GM19438 (cell line): ENCODE results near the gene VPS16.

Source experiments
- ATAC-seq: cut with Tn5 transposase; IDR thresholded peaks from one replicate; pipeline ENCODE4 v1.9.1; 2021; ENCODE audit warnings: low read depth; ENCODE audit not compliant: unreplicated experiment

Gene VPS16

GRCh38 chr20:2867081-2867864, 26.7 kb downstream of the VPS16 start:
- no peak for ATAC-seq

- no peak for ATAC-seq
These were observed 28.8 kb downstream of the VPS16 start for GRCh38 chr20:2869381-2869780.

- ATAC-seq, result no peak
These were observed 30.5 kb downstream of the VPS16 start for GRCh38 chr20:2871111-2871465.

- ATAC-seq, result no peak
These were observed 31.3 kb downstream of the VPS16 start for GRCh38 chr20:2871661-2872458.

- ATAC-seq, result peak; percentile 41
These were observed 32.0 kb downstream of the VPS16 start for GRCh38 chr20:2872459-2873009.

DNA sequence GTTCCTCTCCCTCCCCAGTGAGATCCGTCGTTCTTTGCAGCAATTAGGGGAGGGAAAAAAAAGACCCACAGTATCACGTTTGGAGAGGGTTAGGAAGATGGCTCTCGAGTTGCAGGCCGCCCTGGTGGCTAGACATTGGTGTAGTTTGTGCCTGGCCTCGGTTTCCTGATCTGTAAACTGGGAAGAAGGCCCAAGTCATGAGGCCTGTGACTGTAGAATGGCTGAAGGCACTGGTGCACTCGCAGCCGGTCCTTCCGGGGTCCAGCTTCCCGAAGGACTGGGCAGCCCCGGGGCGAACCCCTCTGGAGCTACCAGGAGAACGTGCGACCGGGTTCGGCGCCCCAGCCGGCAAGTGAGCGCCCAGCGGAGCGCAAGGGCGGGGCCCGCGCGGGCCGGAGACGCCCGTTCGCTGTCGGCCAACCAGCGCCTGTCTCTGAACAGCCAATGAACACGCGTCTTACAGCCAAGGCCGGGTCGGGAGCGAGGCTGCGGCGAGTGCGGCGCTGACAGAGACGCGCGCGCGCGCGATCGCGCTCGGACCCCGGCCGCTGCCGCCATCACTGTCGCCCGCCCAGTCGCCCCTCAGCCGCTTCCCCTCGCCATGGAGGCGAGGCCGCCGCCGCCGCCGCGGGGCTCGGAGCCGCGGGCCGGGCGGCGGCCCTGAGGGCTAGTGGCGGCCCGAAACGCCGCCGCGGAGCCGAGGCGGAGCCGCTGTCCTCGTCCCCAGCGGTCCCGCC, 32.6 kb downstream of the VPS16 start, which contains the start of gene PTPRA:
Gene PTPRA, plus strand, starts transcription at position 472 of the 737 bp plus-strand sequence. CDS start 90,797 bp downstream, outside the sequence.
- ATAC-seq, result peak; percentile 82

GRCh38 chr20:2873747-2874041, 33.1 kb downstream of the VPS16 start:
- peak; percentile 45 for ATAC-seq

GRCh38 chr20:2874456-2874855, 33.9 kb downstream of the VPS16 start:
- no peak for ATAC-seq

DNA sequence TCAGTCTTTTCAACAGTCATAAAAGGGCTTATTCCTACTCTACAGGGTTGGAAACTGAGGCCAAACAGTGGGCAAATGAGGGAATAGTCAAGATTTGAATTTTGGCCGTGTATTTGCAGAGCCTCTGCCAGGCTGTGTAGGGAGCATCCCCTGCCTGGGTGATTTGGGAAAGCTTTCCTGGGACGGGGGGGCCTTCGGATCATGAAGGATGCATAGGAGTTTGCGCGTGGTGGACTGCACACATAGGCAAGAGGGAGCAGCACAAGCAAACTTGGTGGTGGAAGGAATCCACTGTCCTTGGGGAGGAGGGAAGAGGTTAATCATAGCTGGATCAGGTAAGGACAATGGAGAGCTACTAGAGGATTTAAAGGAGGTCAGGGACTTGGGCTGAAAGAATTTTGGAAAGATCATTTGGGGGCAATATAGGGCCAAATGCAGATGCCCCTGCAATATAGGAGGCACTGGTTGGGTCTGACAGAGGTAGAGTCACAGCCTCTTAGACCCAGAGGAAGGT, 35.2 kb downstream of the VPS16 start:
- no peak for ATAC-seq

DNA sequence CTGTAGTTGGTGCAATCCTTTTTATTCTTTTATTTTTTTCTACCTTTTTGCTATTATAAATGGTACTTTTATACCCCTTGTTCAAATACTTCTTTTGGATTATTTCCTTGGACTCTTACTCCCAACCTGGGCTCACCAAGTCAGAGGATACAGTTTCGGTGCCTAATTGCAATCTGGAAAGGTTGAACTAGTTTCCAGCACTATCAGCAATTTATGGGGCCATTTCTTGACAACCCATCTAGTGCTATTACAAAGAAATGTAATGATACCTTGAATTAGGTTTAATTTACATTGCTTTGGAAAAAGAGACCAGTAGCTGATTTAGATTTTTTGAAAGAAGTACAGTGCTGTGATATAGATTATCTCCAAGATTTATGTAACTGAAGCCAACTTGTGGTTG, 38.0 kb downstream of the VPS16 start:
- ATAC-seq, result no peak

DNA sequence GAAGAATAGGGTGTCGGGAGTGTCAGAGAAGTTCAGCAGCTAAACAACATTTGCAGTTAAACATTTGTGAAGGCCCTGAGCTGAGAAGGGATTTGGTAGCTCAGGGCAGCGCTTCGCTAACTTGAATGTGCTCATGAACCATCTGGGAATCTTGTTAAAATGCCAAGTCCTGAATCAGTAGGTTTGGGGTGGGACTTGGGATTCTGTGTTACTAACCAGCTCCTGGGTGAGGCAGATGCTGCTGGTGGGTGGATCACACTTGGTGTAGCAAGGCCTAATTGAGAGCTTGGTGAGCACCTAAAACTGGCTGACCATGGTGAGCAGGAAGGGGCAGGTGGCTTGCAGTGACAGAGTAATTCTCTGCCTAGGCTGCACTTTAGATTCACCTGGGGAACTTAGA, 38.6 kb downstream of the VPS16 start:
- ATAC-seq, result no peak

DNA sequence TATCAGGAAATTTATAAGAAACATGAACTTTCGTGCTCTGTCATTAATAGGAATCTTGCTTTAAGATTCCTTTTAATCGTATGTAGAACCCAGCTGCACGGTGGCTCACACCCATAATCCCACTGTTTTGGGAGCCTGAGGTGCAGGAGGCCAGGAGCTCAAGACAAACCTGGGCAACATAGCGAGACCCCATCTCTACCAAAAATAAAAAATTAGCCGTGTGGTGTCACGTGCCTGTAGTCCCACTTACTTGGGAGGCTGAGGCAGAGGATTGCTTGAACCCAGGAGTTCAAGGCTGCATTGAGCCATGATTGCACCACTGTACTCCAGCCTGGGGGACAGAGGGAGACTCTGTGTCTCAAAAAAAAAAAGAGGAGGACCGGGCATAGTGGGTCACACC, 40.1 kb downstream of the VPS16 start:
- ATAC-seq, result no peak

DNA sequence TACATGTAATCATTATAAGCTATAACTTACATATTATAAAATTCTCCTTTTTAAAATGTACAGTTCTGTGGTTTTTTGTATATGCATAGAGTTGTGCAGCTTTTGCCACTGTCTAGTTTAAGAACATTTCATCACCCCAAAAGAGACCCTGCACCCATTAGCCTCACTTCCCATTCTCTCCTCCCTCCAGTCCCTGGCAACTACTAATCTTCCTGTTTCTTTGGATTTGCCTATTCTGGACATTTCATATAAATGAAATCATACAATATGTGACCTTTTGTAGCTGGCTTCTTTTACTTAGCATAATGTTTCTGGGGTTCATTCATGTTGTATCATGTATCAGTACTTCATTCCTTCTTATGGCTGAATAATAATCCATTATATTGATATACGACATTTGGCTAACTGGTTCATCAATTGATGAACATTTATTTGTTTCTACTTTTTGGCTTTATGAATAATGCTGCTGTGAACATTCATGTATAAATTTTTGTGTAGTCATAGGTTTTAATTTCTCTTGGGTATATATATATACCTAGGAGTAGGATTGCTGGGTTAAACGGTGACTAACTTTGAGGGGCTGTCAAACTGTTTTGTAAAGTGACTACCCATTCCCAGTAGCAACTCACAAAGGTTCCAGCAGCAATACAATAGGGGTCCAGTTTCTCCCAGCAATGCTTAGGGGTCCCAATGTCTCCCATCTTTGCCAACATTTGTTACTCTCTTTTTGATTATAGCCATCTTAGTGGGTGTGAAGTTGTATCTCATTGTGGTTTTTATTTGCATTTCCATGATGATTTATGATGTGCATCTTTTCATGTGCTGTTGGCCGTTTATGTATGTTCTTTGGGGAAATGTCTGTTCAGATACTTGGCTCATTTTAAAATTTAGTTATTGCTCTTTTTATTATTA, 43.4 kb downstream of the VPS16 start:
- ATAC-seq, result no peak

DNA sequence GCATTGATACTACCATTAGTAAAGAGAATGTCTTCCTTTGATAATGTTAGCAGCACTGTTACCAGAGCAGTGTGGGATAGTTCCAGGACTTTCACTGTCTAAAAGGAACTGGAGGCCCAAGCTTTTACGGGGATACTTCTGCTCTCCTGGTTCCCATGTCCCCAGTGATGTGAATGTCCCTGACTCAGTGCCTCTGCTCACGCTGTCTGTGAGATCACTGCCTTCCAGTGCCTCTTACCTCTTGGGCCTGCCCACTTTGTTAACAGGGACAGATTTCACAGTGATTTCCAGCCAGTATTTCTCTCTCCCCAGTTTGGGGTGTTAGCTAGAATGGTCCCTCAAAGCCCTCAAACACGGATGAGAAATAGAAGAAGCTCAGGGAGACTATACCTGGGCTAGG, 47.2 kb downstream of the VPS16 start:
- no peak for ATAC-seq

DNA sequence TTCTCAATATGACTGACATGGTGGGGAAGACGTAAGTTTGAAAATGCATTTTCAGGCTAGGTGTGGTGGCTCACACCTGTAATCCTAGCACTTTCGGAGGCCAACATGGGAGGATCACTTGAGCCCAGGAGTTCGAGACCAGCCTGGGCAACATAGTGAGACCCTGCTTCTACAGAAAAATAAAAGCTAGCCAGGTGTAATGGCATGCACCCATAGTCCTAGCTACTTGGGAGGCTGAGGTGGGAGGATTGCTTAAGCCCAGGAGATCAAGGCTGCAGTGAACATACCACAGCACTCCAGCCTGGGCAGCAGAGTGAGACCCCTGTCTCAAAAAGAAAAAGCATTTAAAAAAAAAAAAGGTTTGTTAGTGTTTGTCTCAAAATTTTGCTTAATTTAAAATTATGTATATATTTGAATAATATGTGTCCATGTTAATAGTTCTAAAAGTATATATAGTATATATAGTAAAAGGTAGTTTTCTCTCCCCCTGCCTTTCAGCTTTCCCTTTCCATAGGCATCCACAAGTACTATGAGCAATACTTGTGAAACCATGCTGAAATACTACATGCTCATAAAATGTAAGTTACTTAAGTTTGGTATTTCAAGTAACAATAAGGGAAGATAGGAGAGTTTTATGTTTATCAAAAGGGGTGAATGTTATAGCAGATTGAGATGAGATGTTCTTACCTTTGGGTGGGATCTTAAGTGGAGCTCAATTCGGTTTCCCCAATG, 47.8 kb downstream of the VPS16 start:
- no peak for ATAC-seq

DNA sequence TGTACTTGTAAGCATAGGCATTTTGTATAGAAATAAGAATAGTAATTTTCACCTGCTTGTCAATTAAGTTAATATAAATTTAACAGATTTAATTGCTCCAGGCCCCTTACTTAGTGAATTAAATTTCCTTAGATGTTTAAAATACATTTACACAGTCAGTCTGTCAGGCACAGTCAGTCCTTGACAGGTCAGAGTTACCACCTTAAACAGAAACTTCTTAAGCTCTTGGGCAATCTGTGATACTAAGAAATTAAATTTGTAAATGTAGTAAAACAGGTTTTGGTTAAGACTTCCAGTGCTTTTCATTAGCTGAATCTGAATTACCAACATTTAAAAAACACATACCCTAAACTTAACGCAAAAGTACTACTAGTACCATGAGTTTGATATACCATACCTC, 48.7 kb downstream of the VPS16 start:
- no peak for ATAC-seq

GRCh38 chr20:2889797-2890196, 49.3 kb downstream of the VPS16 start:
- ATAC-seq, result no peak

DNA sequence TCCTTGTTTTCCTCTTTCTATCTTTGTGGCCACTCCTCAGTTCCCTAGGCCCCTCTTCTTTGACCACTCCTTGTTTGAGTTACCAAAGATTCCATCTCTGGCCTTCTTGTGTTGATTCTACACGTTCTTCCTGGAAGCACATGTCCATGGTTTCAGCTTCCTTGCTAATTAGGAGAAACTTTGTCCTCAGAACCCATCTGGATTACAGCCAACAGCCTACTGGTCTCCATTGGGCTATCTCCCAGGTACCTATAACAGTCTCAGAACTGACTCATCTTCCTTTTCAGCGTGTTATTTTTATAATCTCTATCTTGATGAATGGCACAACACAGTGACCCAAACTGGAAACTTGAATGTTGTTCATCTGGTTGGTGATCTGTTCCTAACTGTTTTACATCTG, 50.2 kb downstream of the VPS16 start:
- ATAC-seq, result no peak

DNA sequence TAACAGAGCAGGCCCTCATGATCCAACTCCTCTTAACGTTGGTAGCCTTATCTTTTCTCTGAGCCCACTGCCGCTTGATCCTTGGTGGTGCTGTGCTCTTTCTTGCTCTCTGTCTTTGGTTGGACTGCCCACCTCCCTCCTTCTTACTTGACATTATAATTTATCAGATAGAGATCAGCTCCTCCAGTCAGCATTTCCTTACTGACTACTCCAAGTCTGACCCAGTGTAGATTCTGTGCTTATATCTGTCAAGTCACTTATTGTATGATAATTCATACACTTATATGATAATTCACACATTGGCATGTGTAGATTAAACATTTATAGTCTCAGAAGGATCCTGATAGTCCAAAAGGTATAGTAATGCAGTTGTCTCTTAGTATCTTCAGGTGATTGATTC, 50.8 kb downstream of the VPS16 start:
- ATAC-seq, result no peak
